ENCODE data around the gene UCHL1.

The UCHL1 gene

GRCh38 chr4:41262198-41262597 lies 5.5 kb downstream of the UCHL1 start:
- TF ChIP-seq POLR2AphosphoS5 (IDR thresholded peaks at IDR 0.05; ENCODE audit: low read depth, low read length) (no peak), TAF1 (IDR thresholded peaks at IDR 0.05; ENCODE audit: borderline replicate concordance, insufficient read depth, low read length) (no peak), FOXP2 (optimal IDR thresholded peaks at IDR 0.05; ENCODE audit: borderline replicate concordance, extremely low read depth, extremely low read length, insufficient read depth) (no peak), SIN3A (IDR thresholded peaks at IDR 0.05; ENCODE audit: borderline replicate concordance, insufficient read depth, low read length) (no peak)
- TF ChIP-seq, protein P1, sequence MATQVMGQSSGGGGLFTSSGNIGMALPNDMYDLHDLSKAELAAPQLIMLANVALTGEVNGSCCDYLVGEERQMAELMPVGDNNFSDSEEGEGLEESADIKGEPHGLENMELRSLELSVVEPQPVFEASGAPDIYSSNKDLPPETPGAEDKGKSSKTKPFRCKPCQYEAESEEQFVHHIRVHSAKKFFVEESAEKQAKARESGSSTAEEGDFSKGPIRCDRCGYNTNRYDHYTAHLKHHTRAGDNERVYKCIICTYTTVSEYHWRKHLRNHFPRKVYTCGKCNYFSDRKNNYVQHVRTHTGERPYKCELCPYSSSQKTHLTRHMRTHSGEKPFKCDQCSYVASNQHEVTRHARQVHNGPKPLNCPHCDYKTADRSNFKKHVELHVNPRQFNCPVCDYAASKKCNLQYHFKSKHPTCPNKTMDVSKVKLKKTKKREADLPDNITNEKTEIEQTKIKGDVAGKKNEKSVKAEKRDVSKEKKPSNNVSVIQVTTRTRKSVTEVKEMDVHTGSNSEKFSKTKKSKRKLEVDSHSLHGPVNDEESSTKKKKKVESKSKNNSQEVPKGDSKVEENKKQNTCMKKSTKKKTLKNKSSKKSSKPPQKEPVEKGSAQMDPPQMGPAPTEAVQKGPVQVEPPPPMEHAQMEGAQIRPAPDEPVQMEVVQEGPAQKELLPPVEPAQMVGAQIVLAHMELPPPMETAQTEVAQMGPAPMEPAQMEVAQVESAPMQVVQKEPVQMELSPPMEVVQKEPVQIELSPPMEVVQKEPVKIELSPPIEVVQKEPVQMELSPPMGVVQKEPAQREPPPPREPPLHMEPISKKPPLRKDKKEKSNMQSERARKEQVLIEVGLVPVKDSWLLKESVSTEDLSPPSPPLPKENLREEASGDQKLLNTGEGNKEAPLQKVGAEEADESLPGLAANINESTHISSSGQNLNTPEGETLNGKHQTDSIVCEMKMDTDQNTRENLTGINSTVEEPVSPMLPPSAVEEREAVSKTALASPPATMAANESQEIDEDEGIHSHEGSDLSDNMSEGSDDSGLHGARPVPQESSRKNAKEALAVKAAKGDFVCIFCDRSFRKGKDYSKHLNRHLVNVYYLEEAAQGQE (IDR thresholded peaks at IDR 0.05; ENCODE audit: insufficient read depth in 1 of 2, low read depth in 2 of 2, low read length in 2 of 2): no peak

DNA sequence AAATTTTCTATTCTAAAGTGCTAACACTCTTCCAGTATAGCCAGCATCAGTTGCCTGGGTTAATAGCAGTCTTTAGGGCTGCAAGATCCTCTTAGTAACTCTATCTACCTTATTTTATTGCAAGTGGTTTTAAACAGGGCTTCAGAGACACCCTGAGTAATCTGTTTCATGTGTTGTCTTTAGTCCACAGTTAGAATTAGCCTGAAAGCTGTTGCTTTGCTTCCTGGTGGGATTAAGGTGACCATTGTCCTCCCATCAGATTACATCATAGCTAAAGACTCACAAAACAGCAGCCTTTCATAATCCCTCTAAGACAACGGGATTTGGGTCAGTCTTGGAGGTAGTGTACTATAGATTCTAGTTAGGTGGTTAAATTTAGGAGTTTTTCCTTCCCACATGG lies 7.5 kb downstream of the UCHL1 start:
- no peak for TF ChIP-seq FOXP2 (optimal IDR thresholded peaks at IDR 0.05; ENCODE audit: borderline replicate concordance, extremely low read depth, extremely low read length, insufficient read depth)
- TF ChIP-seq POLR2AphosphoS5 (IDR thresholded peaks at IDR 0.05; ENCODE audit: low read depth, low read length): no peak
- TF ChIP-seq SIN3A (IDR thresholded peaks at IDR 0.05; ENCODE audit: borderline replicate concordance, insufficient read depth, low read length): no peak
- TF ChIP-seq, protein P1 (IDR thresholded peaks at IDR 0.05; ENCODE audit: insufficient read depth in 1 of 2, low read depth in 2 of 2, low read length in 2 of 2): no peak
- no peak for TF ChIP-seq TAF1 (IDR thresholded peaks at IDR 0.05; ENCODE audit: borderline replicate concordance, insufficient read depth, low read length)

DNA sequence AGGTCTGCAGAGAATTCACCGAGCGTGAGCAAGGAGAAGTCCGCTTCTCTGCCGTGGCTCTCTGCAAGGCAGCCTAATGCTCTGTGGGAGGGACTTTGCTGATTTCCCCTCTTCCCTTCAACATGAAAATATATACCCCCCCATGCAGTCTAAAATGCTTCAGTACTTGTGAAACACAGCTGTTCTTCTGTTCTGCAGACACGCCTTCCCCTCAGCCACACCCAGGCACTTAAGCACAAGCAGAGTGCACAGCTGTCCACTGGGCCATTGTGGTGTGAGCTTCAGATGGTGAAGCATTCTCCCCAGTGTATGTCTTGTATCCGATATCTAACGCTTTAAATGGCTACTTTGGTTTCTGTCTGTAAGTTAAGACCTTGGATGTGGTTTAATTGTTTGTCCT lies 11.3 kb downstream of the UCHL1 start:
- TF ChIP-seq TAF1 (IDR thresholded peaks at IDR 0.05; ENCODE audit: borderline replicate concordance, insufficient read depth, low read length) (no peak), FOXP2 (optimal IDR thresholded peaks at IDR 0.05; ENCODE audit: borderline replicate concordance, extremely low read depth, extremely low read length, insufficient read depth) (no peak), SIN3A (IDR thresholded peaks at IDR 0.05; ENCODE audit: borderline replicate concordance, insufficient read depth, low read length) (no peak)

DNA sequence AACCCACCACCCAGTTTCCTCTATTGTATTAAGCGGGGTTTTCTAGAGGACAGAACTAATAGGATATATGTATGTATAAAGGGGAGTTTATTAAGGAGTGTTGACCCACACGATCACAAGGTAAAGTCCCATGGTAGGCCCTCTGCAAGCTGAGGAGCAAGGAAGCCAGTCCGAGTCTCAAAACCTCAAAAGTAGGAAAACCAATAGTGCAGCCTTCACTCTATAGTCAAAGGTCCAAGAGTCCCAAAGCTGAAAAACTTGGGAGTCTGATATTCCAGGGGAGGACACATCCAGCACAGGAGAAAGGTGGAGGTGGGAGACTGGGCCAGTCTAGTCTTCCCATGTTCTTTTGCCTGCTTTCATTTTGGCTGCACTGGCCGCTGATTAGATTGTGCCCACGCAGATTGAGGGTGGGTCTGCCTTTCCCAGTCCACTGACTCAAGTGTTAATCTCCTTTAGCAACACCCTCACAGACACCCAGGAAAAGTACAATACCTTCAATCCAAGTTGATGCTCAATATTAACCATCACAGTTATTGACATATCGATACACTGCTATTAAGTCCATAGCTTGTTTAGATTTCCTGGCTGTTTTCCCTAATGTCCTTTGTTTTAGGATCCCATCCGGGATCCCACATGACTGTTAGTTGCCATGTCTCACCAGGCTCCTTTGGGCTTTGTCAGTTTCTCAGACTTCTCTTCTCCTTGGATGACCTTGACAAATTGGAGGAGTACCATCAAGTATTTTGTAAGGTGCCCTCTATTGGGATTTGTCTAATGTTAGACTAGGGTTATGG lies 12.2 kb downstream of the UCHL1 start:
- no peak for TF ChIP-seq TAF1 (IDR thresholded peaks at IDR 0.05; ENCODE audit: borderline replicate concordance, insufficient read depth, low read length)
- TF ChIP-seq FOXP2 (optimal IDR thresholded peaks at IDR 0.05; ENCODE audit: borderline replicate concordance, extremely low read depth, extremely low read length, insufficient read depth): no peak
- TF ChIP-seq SIN3A (IDR thresholded peaks at IDR 0.05; ENCODE audit: borderline replicate concordance, insufficient read depth, low read length): no peak
- TF ChIP-seq POLR2AphosphoS5 (IDR thresholded peaks at IDR 0.05; ENCODE audit: low read depth, low read length): no peak
- TF ChIP-seq, protein P1 (IDR thresholded peaks at IDR 0.05; ENCODE audit: insufficient read depth in 1 of 2, low read depth in 2 of 2, low read length in 2 of 2): no peak

- TF ChIP-seq FOXP2 (optimal IDR thresholded peaks at IDR 0.05; ENCODE audit: borderline replicate concordance, extremely low read depth, extremely low read length, insufficient read depth) (no peak), SIN3A (IDR thresholded peaks at IDR 0.05; ENCODE audit: borderline replicate concordance, insufficient read depth, low read length) (no peak), POLR2AphosphoS5 (IDR thresholded peaks at IDR 0.05; ENCODE audit: low read depth, low read length) (no peak)
Observed at GRCh38 chr4:41269682-41270081, 13.0 kb downstream of the UCHL1 start.

- no peak for TF ChIP-seq TAF1 (IDR thresholded peaks at IDR 0.05; ENCODE audit: borderline replicate concordance, insufficient read depth, low read length)
- TF ChIP-seq POLR2AphosphoS5 (IDR thresholded peaks at IDR 0.05; ENCODE audit: low read depth, low read length): no peak
- TF ChIP-seq FOXP2 (optimal IDR thresholded peaks at IDR 0.05; ENCODE audit: borderline replicate concordance, extremely low read depth, extremely low read length, insufficient read depth): no peak
Observed at GRCh38 chr4:41280010-41280409, 23.3 kb downstream of the UCHL1 start.

Measured in PFSK-1 (cell line).